BE2C (cell line): ENCODE measurements around the gene CEND1.

Experiments
- DNase-seq: peaks from one replicate; pipeline ENCODE4 v3.0.0-alpha.2; 2020
- H3K27me3 ChIP-seq: fragments of 250-450 bp; sonication (Bioruptor Pico); 2 replicates; pipeline ENCODE4 v1.5.1; 2020; ENCODE audit warnings: mild to moderate bottlenecking
- H3K36me3 ChIP-seq: fragments of 250-450 bp; sonication (Bioruptor Pico); 2 replicates; pipeline ENCODE4 v1.5.1; 2020; ENCODE audit warnings: mild to moderate bottlenecking
- H3K4me1 ChIP-seq: fragments of 250-450 bp; sonication (Bioruptor Pico); 2 replicates; pipeline ENCODE4 v1.5.1; 2020
- H3K4me3 ChIP-seq: 2 replicates; pipeline ENCODE4 v1.5.1; 2011; ENCODE audit warnings: low read depth, low read length
- H3K9me3 ChIP-seq: fragments of 250-450 bp; sonication (Bioruptor Pico); 2 replicates; pipeline ENCODE4 v1.5.1; 2020
- TF ChIP-seq, protein P1 (sequence below): IDR thresholded peaks from 2 replicates; pipeline ENCODE4 v1.5.1; 2012; ENCODE audit warnings: mild to moderate bottlenecking, low read depth, low read length

CEND1 gene

DNA sequence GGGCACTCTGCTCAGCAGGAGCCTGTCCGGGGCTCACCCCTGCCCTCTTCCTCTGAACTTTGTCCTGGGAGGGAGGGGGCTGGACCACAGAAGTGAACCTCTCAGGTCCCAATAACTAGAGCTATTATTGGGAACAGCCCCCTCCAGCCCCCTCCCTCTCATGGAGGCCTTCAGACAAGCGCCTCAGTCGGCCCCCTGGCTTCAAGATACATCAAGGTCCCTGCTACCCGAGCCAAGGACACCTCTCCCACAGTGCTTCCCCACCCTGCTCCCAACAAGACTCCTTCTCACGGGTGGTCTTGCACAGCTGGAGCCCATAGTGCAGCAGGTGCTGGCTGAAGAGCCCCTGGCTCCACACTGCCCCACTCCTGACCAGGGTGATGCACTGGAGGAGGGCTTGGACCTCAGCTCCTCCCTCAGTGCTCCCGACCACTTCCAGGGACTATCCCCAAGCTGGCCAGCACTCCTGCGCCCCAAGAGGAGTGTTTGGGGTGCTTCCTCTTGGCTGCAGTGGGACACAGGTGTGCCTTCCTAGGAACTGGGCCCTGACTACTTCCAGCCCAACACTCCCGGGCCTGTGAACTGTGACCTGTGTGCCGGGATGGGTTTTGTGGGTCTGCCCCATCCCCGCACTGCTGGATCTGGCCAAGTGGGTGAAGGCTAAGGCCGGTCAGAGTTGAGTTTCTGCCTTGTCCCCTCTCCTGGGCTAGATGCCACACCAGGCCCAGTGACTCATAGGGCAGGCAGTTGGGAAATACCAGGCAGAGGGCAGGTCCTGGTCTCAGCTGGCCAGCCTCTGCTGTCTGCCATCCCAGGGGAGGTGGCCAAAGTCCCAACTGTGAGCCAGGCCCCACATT is 31.0 kb upstream of the CEND1 start:
- no peaks in the 10 kb centered on the region for H3K4me1 ChIP-seq
- DNase-seq, result no peak
- H3K4me3 ChIP-seq, result no peak overlapping the region; the same call in 1 of the 2 replicates
- H3K9me3 ChIP-seq, result no peaks in the 10 kb centered on the region
- TF ChIP-seq, protein P1, sequence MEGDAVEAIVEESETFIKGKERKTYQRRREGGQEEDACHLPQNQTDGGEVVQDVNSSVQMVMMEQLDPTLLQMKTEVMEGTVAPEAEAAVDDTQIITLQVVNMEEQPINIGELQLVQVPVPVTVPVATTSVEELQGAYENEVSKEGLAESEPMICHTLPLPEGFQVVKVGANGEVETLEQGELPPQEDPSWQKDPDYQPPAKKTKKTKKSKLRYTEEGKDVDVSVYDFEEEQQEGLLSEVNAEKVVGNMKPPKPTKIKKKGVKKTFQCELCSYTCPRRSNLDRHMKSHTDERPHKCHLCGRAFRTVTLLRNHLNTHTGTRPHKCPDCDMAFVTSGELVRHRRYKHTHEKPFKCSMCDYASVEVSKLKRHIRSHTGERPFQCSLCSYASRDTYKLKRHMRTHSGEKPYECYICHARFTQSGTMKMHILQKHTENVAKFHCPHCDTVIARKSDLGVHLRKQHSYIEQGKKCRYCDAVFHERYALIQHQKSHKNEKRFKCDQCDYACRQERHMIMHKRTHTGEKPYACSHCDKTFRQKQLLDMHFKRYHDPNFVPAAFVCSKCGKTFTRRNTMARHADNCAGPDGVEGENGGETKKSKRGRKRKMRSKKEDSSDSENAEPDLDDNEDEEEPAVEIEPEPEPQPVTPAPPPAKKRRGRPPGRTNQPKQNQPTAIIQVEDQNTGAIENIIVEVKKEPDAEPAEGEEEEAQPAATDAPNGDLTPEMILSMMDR, result no peak
- no peaks in the 10 kb centered on the region for H3K36me3 ChIP-seq
- no peaks in the 10 kb centered on the region for H3K27me3 ChIP-seq

DNA sequence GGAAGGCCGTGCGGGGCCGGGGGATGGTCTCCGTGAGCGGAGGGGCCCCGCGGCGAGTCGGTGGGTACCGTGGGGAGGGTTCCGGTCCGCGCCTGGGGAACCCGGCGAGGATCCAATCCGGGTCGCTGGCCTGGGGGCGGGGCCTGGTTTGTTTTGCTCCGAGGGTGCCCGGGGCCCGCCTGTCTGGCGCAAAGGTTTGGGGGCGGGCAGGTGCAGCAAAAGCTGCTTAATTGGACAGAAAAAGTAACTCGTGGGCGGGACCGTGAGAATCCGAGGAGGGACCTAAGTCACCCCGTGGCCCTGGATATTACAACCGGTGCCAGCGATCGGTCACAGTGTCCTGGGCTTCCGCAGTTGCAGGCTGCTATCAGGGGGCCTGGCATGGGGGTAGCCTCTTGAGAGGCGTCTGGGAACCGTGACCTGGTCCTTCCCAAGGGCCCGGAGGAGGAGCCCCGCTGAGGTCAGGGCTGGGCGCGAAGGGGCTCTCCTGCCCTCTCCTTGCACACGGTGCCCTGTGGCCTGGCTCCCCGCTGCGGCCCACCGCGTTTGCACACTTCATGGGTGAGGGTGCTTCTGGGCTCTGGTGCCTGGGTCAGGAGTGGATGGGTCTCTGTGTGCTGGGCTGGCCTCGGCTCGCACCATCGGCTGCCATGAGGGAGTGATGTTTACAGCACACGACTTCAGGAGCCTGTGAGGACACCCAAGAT is 30.2 kb upstream of the CEND1 start:
- peak; percentile 61 for DNase-seq
- no peaks in the 10 kb centered on the region for H3K36me3 ChIP-seq
- peak overlapping the region; percentile 53 for H3K4me3 ChIP-seq
- no peaks in the 10 kb centered on the region for H3K9me3 ChIP-seq
- no peaks in the 10 kb centered on the region for H3K4me1 ChIP-seq
- TF ChIP-seq, protein P1, result no peak
- no peaks in the 10 kb centered on the region for H3K27me3 ChIP-seq

DNA sequence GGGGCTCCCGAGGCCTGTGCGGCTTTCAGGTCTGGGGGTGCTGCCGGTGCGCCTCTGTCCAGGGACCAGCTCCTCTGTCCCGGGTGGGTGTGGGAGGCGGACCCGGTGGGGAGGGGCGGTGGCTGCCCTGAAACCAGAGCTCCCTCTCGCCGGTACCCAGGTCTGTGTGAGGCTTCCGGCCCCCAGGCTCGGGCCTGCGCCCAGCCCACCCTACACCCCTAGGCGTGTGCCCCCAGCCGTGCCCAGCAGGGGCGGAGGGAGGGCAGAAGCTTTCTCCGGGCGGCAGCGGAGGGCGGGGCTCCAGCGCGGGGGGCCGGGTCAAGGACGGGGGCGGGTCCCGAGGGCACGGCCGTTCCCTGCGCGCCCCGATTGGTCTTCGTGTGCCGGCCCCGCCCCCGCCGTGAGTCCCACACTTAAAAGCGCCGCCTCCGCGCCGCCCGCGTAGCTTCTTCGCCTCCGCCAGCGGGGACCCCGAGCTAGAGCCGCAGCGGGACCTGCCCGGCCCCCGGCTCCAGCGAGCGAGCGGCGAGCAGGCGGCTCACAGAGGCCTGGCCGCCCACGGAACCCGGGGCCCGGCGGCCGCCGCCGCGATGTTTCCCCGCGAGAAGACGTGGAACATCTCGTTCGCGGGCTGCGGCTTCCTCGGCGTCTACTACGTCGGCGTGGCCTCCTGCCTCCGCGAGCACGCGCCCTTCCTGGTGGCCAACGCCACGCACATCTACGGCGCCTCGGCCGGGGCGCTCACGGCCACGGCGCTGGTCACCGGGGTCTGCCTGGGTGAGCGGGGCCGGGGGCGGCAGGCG is 29.4 kb upstream of the CEND1 start:
- Histone ChIP-seq H3K4me1 (no peaks in the 10 kb centered on the region), H3K27me3 (no peaks in the 10 kb centered on the region), H3K36me3 (no peaks in the 10 kb centered on the region), H3K4me3 (peak overlapping the region; percentile 53), H3K9me3 (no peaks in the 10 kb centered on the region)
- DNase-seq, result peak; percentile 87
- TF ChIP-seq, protein P1, result no peak

DNA sequence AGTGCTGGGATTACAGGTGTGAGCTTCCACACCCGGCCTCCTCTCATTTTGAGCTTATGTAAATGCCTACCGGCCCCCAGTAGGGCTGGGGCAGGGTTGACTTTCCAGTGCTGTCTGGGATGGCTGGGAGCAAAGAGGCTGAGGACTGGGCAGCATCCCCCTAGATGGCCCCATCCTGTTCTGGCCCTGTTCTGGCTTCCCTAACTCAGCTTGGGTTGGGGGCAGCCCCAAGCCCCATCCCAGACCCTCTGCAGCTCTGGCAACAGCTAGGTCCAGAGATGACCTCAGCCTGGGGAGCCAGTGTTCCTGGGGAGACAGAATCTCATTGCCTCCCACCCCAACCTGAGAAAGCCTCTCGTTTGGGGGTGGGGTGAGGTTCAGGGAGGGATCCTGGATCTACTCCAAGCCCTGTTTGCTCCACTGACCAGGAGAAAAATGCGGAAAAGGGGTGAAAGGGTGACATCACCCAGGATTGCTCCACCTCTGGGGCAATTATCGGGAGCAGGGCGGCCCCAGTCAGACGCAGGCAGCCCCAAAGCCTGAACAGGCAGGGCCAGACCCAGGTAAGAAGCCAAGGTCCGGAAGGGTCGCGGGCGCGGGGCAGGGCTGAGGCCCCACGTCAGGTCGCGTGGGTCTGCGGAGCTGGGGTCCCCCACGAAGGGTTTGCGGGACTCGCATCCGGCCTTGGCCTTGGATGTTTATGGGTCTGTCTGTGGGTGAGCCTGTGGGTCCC is 28.7 kb upstream of the CEND1 start, which contains the start of gene PNPLA2:
TSS of gene PNPLA2 (plus strand) at position 519 of the 733 bp plus-strand sequence. CDS start 805 bp downstream, outside the sequence.
- no peaks in the 10 kb centered on the region for H3K9me3 ChIP-seq
- TF ChIP-seq, protein P1, result no peak
- no peak for DNase-seq

GRCh38 chr11:816433-816779 is 26.5 kb upstream of the CEND1 start:
- Histone ChIP-seq H3K4me3 (no peak overlapping the region), H3K4me1 (no peaks in the 10 kb centered on the region), H3K9me3 (no peaks in the 10 kb centered on the region), H3K27me3 (no peaks in the 10 kb centered on the region), H3K36me3 (peaks cover 24% of the 10 kb centered on the region)
- TF ChIP-seq, protein P1, result no peak
- no peak for DNase-seq

More for the DNA sequence above, 28.7 kb upstream of the CEND1 start, which contains the start of gene PNPLA2:
- H3K36me3 ChIP-seq, result peaks cover 2% of the 10 kb centered on the region
- H3K4me3 ChIP-seq, result peak within 1 kb of the TSS; percentile 53
- no peaks in the 10 kb centered on the region for H3K27me3 ChIP-seq
- H3K4me1 ChIP-seq, result no peaks in the 10 kb centered on the region
